K562 (cell line): ENCODE data around the gene MRPS30. TPM values are rescaled to one million over a fixed set of nuclear protein-coding genes. Genes with fewer than 3 reads are reported as not detected.
A peak's percentile ranks its signal among the peaks of the same experiment; 100 is the strongest.

Source experiments
- ATF6 ChIP-seq: sonication (generic); formaldehyde crosslinking; IDR thresholded peaks from 2 replicates; pipeline ENCODE4 v1.4.0; 2020; ENCODE audit warnings: mild to moderate bottlenecking, missing genetic modification reagents
- CEBPG ChIP-seq, 3 experiments: fragments of 200-800 bp in 1 of 3; sonication (Bioruptor generic) in 1 of 3; sonication (generic) in 1 of 3; formaldehyde crosslinking in 1 of 3; IDR thresholded peaks in 2 of 3; conservative IDR thresholded peaks in 1 of 3; 2 replicates each; pipeline versions ENCODE4 v1.6.1 to v1.8.0; 2016 to 2022; ENCODE audit warnings: missing compliant biosample characterization in 2 of 3, missing genetic modification characterization in 2 of 3, mild to moderate bottlenecking in 1 of 3, missing genetic modification reagents in 1 of 3
- DEAF1 ChIP-seq: fragments of 450-650 bp; formaldehyde crosslinking; IDR thresholded peaks from 2 replicates; pipeline ENCODE4 v1.4.0; 2020; ENCODE audit warnings: mild to moderate bottlenecking, moderate library complexity
- HCFC1 ChIP-seq: IDR thresholded peaks from 2 replicates; pipeline ENCODE4 v1.6.1; 2012; ENCODE audit warnings: low read depth, low read length, improper control_type of control experiment
- HSF4 ChIP-seq: fragments of 250-450 bp; sonication (Bioruptor Pico); IDR thresholded peaks from 2 replicates; pipeline ENCODE4 v2.1.2; 2022; ENCODE audit warnings: mild to moderate bottlenecking, moderate library complexity, borderline replicate concordance
- IRF2 ChIP-seq: sonication (generic); formaldehyde crosslinking; IDR thresholded peaks from 2 replicates; pipeline ENCODE4 v1.8.1; 2022; ENCODE audit warnings: mild to moderate bottlenecking, missing genetic modification reagents
- MITF ChIP-seq: IDR thresholded peaks from 2 replicates; pipeline ENCODE4 v1.6.1; 2014; ENCODE audit warnings: antibody characterized with exemption
- MYBL2 ChIP-seq, 2 experiments: fragments of 450-650 bp in 1 of 2; sonication (generic) in 1 of 2; formaldehyde crosslinking in 1 of 2; IDR thresholded peaks; 2 replicates each; pipeline versions ENCODE4 v1.6.1 to v1.8.1; 2017 to 2022; ENCODE audit warnings: borderline replicate concordance in 1 of 2, inconsistent platforms in 1 of 2, low read depth in 1 of 2, mild to moderate bottlenecking in 1 of 2, missing genetic modification reagents in 1 of 2, moderate library complexity in 1 of 2
- NFATC3 ChIP-seq: fragments of 450-650 bp; IDR thresholded peaks from 2 replicates; pipeline ENCODE4 v1.6.1; 2017; ENCODE audit warnings: mild to moderate bottlenecking
- NFE2 ChIP-seq: IDR thresholded peaks from 2 replicates; pipeline ENCODE4 v1.6.1; 2014; ENCODE audit warnings: antibody characterized with exemption, low read depth
- NR4A1 ChIP-seq, 2 experiments: fragments of 250-450 bp in 1 of 2; fragments of 450-650 bp in 1 of 2; sonication (Bioruptor Pico) in 1 of 2; IDR thresholded peaks; 2 replicates each; pipeline versions ENCODE4 v1.4.0 to v1.6.1; 2016 to 2020; ENCODE audit warnings: mild to moderate bottlenecking in 2 of 2, missing compliant biosample characterization in 1 of 2, missing genetic modification characterization in 1 of 2, moderate library complexity in 1 of 2
- SREBF1 ChIP-seq: fragments of 150-350 bp; IDR thresholded peaks from 2 replicates; pipeline ENCODE4 v1.6.1; 2014; ENCODE audit warnings: antibody characterized with exemption, low read depth, low read length, borderline replicate concordance
- TSC22D4 ChIP-seq: fragments of 450-650 bp; IDR thresholded peaks from 2 replicates; pipeline ENCODE4 v1.6.1; 2016; ENCODE audit warnings: missing genetic modification characterization, missing biosample characterization, control low read depth
- ZC3H4 ChIP-seq: sonication (generic); formaldehyde crosslinking; IDR thresholded peaks from 2 replicates; pipeline ENCODE4 v1.9.0; 2021; ENCODE audit warnings: missing genetic modification reagents, borderline replicate concordance
- ZFX ChIP-seq: sonication (generic); formaldehyde crosslinking; IDR thresholded peaks from 2 replicates; pipeline ENCODE4 v1.8.0; 2022; ENCODE audit warnings: mild to moderate bottlenecking, missing genetic modification reagents, moderate library complexity
- ZMIZ1 ChIP-seq, 2 experiments: fragments of 150-350 bp in 1 of 2; IDR thresholded peaks; 2 replicates each; pipeline ENCODE4 v1.6.1; 2012 to 2016; ENCODE audit warnings: low read depth in 2 of 2, low read length in 2 of 2, mild to moderate bottlenecking in 1 of 2, moderate library complexity in 1 of 2
- ZNF121 ChIP-seq: sonication (generic); formaldehyde crosslinking; conservative IDR thresholded peaks from 2 replicates; pipeline ENCODE4 v1.8.0; 2022; ENCODE audit warnings: missing genetic modification reagents
- ZNF140 ChIP-seq: fragments of 250-450 bp; sonication (Bioruptor Pico); IDR thresholded peaks from 2 replicates; pipeline ENCODE4 v1.8.0; 2021; ENCODE audit warnings: moderate library complexity, mild to moderate bottlenecking, inconsistent platforms
- polyA plus RNA-seq, 8 experiments: library from polyadenylated mRNA; depleted of rRNA in 4 of 8; stranded (reverse) in 5 of 8; unstranded in 3 of 8; fragments of >200 nt; fragmentation: Nextera tagmentation in 2 of 8; fragmentation: Illumina TruSeq in 1 of 8; extraction: Ambion mirVana in 2 of 8; extraction: Trizol in 1 of 8; gene quantifications; 2 replicates each; pipeline versions ENCODE4 v1.2.1 to v1.2.3, GENCODE V29; 2011 to 2014; ENCODE audit warnings: inconsistent platforms in 1 of 8, missing spikeins in 1 of 8
- total RNA-seq, 7 experiments: library from RNA; depleted of rRNA in 6 of 7; stranded (reverse); fragments of >200 nt in 6 of 7; fragmentation: Illumina TruSeq in 2 of 7; extraction: Trizol in 2 of 7; gene quantifications; 2 replicates each; pipeline versions ENCODE4 v1.2.1 to v1.2.3, GENCODE V29; 2011 to 2021; ENCODE audit warnings: low replicate concordance in 1 of 7

MRPS30 gene
- total and polyA plus RNA-seq, 9 of the 15 experiments (the other 6 are each of a cell fraction or from before 2014, with no cell fraction given): 24.3 to 145 (median 114) TPM

DNA sequence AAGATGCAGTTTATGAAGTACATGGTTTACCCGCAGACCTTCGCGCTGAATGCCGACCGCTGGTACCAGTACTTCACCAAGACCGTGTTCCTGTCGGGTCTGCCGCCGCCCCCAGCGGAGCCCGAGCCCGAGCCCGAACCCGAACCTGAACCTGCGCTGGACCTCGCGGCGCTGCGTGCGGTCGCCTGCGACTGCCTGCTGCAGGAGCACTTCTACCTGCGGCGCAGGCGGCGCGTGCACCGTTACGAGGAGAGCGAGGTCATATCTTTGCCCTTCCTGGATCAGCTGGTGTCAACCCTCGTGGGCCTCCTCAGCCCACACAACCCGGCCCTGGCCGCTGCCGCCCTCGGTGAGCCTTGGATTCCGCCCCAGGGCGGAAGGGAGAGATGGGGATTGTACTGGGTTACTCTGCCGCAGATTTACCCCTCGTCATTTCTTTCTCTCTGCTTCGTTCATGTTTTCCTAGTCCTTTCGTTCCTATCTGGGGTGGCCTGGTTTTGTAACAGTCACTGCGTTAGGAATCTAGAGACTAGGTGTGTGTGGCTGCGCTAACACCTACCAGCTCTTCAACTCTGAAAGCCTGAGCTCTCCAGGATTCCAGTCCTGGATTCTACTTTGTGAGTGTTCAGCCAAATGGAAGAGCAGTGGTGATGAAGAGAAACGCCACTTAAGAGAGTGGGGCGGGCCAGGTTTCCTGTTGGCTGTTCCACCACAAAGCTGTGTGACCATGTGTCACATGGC, 638 bp downstream of the MRPS30 start (continued):
- TF ChIP-seq ZMIZ1 (IDR thresholded peaks at IDR 0.05; ENCODE audit: low read depth in 2 of 2, low read length in 2 of 2): no peak
- TF ChIP-seq MITF: no peak
- TF ChIP-seq ZC3H4 (CRISPR knock-in tag): no peak
- TF ChIP-seq ATF6 (CRISPR knock-in tag): no peak
- no peak for TF ChIP-seq ZNF140 (CRISPR knock-in tag)
- no peak for TF ChIP-seq HCFC1
- no peak for TF ChIP-seq NR4A1 (CRISPR knock-in tag; IDR thresholded peaks at IDR 0.05)
- TF ChIP-seq NR4A1 (tag; IDR thresholded peaks at IDR 0.05): no peak
- TF ChIP-seq HSF4 (CRISPR knock-in tag): no peak
- TF ChIP-seq DEAF1: no peak
- no peak for TF ChIP-seq ZNF121 (CRISPR knock-in tag)
- no peak for TF ChIP-seq NFE2
- no peak for TF ChIP-seq NFATC3
- no peak for TF ChIP-seq TSC22D4 (tag)
- no peak for TF ChIP-seq SREBF1
- TF ChIP-seq ZFX (CRISPR knock-in tag): peak; percentile 75
- no peak for TF ChIP-seq MYBL2 (IDR thresholded peaks at IDR 0.05; ENCODE audit: low read depth)
- TF ChIP-seq MYBL2 (CRISPR knock-in tag; IDR thresholded peaks at IDR 0.05; ENCODE audit: borderline replicate concordance): no peak
- TF ChIP-seq CEBPG (CRISPR knock-in tag; IDR thresholded peaks at IDR 0.05): no peak
- no peak for TF ChIP-seq CEBPG (tag; conservative IDR thresholded peaks at IDR 0.05 in 1 of 2, IDR thresholded peaks at IDR 0.05 in 1 of 2)
- TF ChIP-seq IRF2 (CRISPR knock-in tag): no peak
